ENCODE measurements around the gene PRDM2.

Gene PRDM2

DNA sequence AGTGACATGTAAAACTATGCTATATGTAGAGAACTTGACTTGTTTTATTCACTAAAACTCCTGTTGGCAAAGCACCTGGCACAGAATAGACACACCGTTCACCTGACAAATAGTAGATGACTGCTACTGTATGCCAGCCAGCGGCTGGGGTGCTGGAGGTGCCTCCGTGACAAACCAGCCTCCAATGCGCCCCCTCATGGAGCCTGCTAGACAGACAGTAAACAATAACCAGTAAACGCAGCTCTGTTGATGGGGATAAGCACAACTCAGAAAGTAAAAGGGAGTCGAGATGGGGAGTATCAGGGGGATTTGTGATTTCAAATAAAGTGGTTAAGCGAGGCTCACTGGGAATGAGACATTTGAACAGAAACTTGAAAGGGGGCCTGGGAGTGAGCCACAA is 107.2 kb downstream of the PRDM2 start:
- Histone ChIP-seq H3K4me1 (ENCODE audit: control insufficient read depth, insufficient read depth, low read length) (no peaks in the 10 kb centered on the region), H3K9ac (ENCODE audit: low read length) (no peak overlapping the region), H3K36me3 (ENCODE audit: control insufficient read depth, insufficient read depth, low read length) (peaks cover 2% of the 10 kb centered on the region), H3K4me3 (ENCODE audit: low read length) (no peak overlapping the region), H3K27ac (ENCODE audit: low read depth, low read length) (no peak overlapping the region), H3K27me3 (ENCODE audit: control insufficient read depth, insufficient read depth, low read length) (no peaks in the 10 kb centered on the region)

DNA sequence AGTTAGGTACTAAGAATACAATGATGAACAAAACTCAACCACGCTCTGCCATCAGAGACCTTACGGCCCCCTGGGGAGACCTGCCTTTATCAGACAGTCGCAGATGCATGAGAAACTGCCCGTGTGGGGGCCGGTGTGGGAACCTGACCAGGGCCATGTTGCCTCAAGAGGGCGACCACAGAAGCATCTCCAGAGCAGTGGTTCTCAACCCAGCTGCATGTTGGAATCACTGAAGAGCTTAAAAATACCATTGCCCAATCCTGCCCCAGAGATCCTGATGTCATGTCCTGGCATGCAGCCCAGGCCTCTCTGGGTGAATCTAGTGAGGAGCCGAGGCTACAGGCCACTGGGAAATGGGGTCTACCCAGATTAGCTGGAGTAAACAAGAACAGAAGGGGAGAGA is 108.7 kb downstream of the PRDM2 start:
- Histone ChIP-seq H3K27me3 (ENCODE audit: control insufficient read depth, insufficient read depth, low read length) (no peaks in the 10 kb centered on the region), H3K4me3 (ENCODE audit: low read length) (no peak overlapping the region), H3K4me1 (ENCODE audit: control insufficient read depth, insufficient read depth, low read length) (no peaks in the 10 kb centered on the region), H3K9ac (ENCODE audit: low read length) (no peak overlapping the region), H3K27ac (ENCODE audit: low read depth, low read length) (no peak overlapping the region), H3K36me3 (ENCODE audit: control insufficient read depth, insufficient read depth, low read length) (peaks cover 2% of the 10 kb centered on the region)

DNA sequence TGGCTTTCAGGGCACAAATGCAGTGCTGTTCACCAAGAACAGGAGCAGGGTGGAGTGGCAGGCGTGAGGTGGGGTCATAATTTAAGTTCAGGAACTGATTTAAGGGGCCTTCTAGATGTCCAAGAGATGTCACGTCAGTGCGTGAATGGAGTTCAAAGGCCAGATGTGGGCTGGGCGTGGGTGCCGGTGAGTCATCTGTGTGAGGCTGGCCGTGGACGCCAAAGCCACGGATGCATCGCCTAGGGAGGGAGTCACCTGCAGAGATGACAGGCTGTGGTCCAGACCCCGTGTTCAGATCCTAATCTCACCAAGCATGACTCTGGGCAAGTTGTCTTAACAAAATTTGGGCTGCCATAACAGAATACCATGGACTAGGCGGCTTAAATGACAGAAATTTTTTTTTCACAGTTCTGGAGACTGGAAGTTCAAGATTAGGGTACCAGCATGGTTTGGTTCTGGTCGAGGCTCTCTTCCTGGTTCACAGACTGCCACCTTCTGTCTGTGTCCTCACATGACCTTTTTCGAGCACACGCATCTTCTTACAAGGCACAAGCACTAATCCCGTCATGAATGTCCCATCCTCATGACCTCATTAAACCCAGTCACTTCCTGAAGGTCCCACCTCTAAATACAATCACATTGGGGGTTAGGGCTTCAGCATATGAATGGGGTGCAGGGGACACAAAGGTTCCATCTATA is 109.6 kb downstream of the PRDM2 start:
- Histone ChIP-seq H3K27ac (ENCODE audit: low read depth, low read length) (no peak overlapping the region), H3K9ac (ENCODE audit: low read length) (no peak overlapping the region), H3K4me1 (ENCODE audit: control insufficient read depth, insufficient read depth, low read length) (no peaks in the 10 kb centered on the region), H3K4me3 (ENCODE audit: low read length) (no peak overlapping the region), H3K36me3 (ENCODE audit: control insufficient read depth, insufficient read depth, low read length) (peaks cover 2% of the 10 kb centered on the region), H3K27me3 (ENCODE audit: control insufficient read depth, insufficient read depth, low read length) (no peaks in the 10 kb centered on the region)

DNA sequence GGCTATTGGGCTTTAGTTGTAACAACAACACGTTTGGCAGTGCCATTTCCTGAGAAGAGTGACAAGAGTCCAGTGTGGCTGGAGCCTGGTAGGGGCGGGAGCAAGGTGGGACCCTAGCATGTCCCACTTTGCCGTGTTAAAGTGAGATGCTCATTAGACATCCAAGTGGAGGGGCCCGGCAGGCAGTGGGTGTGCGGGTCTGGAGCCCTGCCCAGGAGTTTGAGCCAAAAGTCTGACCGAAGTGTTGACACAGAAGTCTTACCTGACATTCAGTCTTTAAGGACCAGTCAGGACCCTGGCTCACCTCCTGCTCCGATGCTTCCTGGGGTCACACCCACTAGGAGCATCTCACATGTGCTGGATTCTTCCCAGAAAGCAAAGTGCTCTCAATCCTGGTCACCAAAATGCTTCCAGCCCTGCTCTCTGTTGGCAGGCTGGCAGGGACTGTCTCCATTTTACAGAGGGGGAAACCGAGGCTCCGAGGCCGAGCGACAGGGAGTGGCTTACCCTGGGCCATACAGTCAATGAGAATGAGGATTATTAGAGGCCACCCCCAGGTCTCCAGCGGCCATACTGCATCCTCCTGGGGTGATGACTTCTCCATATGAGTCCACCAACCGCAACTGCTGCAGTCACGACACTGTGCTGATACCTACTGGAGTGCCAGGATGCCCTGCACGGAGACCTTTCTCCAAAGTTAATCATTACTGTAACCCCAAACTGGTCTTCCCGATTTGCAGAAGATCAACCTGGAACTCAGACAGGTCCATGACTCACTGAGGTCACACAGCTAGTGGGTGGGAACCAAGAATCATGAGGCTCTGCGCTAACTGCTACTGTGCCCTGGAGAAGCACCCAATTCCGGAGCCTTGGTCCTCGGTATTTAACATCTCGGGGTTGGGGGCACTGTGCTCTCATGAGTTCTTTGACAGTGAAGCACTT is 112.7 kb downstream of the PRDM2 start:
- H3K27ac ChIP-seq (ENCODE audit: low read depth, low read length) = no peak overlapping the region
- no peak overlapping the region for H3K4me3 ChIP-seq (ENCODE audit: low read length)
- no peaks in the 10 kb centered on the region for H3K36me3 ChIP-seq (ENCODE audit: control insufficient read depth, insufficient read depth, low read length)
- no peaks in the 10 kb centered on the region for H3K27me3 ChIP-seq (ENCODE audit: control insufficient read depth, insufficient read depth, low read length)
- H3K4me1 ChIP-seq (ENCODE audit: control insufficient read depth, insufficient read depth, low read length) = no peaks in the 10 kb centered on the region
- H3K9ac ChIP-seq (ENCODE audit: low read length) = no peak overlapping the region

- H3K9ac ChIP-seq (ENCODE audit: low read length) = no peak overlapping the region
- H3K4me1 ChIP-seq (ENCODE audit: control insufficient read depth, insufficient read depth, low read length) = no peaks in the 10 kb centered on the region
- H3K27ac ChIP-seq (ENCODE audit: low read depth, low read length) = no peak overlapping the region
- no peaks in the 10 kb centered on the region for H3K27me3 ChIP-seq (ENCODE audit: control insufficient read depth, insufficient read depth, low read length)
- H3K4me3 ChIP-seq (ENCODE audit: low read length) = no peak overlapping the region
- H3K36me3 ChIP-seq (ENCODE audit: control insufficient read depth, insufficient read depth, low read length) = no peaks in the 10 kb centered on the region
Measured at GRCh38 chr1:13813398-13814012, 113.5 kb downstream of the PRDM2 start.

DNA sequence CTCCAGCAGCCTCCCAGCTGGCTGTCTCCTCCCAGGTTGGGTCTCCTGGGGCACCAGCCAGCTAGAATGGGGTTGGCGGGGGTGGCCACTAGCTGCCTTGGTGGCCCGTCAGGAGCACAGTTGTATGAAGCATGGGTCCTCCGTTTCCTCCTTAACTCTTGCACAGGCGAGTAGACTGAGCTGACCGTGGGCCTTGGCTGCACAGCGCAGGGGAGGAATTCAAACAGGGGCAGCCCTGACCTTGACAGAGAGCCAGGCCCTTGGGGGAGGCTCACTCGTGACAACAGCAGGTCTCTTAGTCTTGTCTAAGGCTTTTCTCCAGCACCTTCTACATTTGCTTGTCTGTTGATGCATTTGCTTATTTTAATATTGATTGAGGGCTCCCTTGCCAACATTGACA is 114.1 kb downstream of the PRDM2 start:
- no peaks in the 10 kb centered on the region for H3K27me3 ChIP-seq (ENCODE audit: control insufficient read depth, insufficient read depth, low read length)
- H3K4me1 ChIP-seq (ENCODE audit: control insufficient read depth, insufficient read depth, low read length) = no peaks in the 10 kb centered on the region
- no peak overlapping the region for H3K9ac ChIP-seq (ENCODE audit: low read length)
- H3K27ac ChIP-seq (ENCODE audit: low read depth, low read length) = no peak overlapping the region
- H3K4me3 ChIP-seq (ENCODE audit: low read length) = no peak overlapping the region
- no peaks in the 10 kb centered on the region for H3K36me3 ChIP-seq (ENCODE audit: control insufficient read depth, insufficient read depth, low read length)

DNA sequence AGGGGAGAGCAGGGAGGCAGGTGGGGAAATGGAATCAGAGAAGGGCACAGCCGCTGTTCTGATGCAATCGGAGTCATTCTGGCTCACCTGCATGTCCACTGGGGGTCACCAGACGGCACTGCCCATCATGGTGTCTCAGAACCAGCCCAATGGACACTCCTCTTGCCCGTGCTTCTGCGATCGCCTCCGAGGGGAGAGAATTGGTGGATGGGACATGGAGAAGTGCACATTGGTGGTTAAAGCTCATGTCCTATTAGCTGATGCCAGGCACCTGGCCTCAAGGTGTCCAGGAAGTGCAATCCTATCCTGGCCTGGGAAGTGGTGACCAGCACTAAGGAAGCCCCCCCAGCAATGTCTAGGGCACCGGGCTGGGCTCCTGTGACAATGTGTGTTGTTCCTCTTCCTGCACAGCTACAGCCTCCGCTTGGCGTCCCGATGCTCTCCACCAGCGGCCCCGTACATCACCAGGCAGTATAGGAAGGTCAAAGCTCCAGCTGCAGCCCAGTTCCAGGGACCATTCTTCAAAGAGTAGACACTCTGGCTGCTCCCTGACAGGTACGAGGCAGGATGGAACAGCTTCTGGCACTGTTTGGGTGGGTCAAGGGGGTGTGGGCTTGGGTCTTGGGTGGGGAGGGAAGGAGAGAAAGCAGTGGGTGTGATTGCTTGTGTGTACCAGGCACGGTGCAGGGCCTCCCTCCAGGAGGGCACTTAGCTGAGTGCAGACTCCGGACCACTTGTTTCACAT is 116.2 kb downstream of the PRDM2 start:
- H3K36me3 ChIP-seq (ENCODE audit: control insufficient read depth, insufficient read depth, low read length) = no peaks in the 10 kb centered on the region
- H3K4me1 ChIP-seq (ENCODE audit: control insufficient read depth, insufficient read depth, low read length) = no peaks in the 10 kb centered on the region
- H3K9ac ChIP-seq (ENCODE audit: low read length) = no peak overlapping the region
- H3K4me3 ChIP-seq (ENCODE audit: low read length) = no peak overlapping the region
- no peak overlapping the region for H3K27ac ChIP-seq (ENCODE audit: low read depth, low read length)
- H3K27me3 ChIP-seq (ENCODE audit: control insufficient read depth, insufficient read depth, low read length) = no peaks in the 10 kb centered on the region

- Histone ChIP-seq H3K4me1 (ENCODE audit: control insufficient read depth, insufficient read depth, low read length) (no peaks in the 10 kb centered on the region), H3K27me3 (ENCODE audit: control insufficient read depth, insufficient read depth, low read length) (no peaks in the 10 kb centered on the region), H3K27ac (ENCODE audit: low read depth, low read length) (no peak overlapping the region), H3K36me3 (ENCODE audit: control insufficient read depth, insufficient read depth, low read length) (peaks cover 3% of the 10 kb centered on the region), H3K9ac (ENCODE audit: low read length) (no peak overlapping the region), H3K4me3 (ENCODE audit: low read length) (no peak overlapping the region)
Measured at GRCh38 chr1:13817906-13818305, 117.9 kb downstream of the PRDM2 start.

- H3K4me1 ChIP-seq (ENCODE audit: control insufficient read depth, insufficient read depth, low read length) = no peaks in the 10 kb centered on the region
- H3K27me3 ChIP-seq (ENCODE audit: control insufficient read depth, insufficient read depth, low read length) = no peaks in the 10 kb centered on the region
- H3K36me3 ChIP-seq (ENCODE audit: control insufficient read depth, insufficient read depth, low read length) = peaks cover 4% of the 10 kb centered on the region
- H3K4me3 ChIP-seq (ENCODE audit: low read length) = no peak overlapping the region
- no peak overlapping the region for H3K27ac ChIP-seq (ENCODE audit: low read depth, low read length)
- H3K9ac ChIP-seq (ENCODE audit: low read length) = no peak overlapping the region
Measured at GRCh38 chr1:13818926-13819325, 118.9 kb downstream of the PRDM2 start.

- Histone ChIP-seq H3K36me3 (ENCODE audit: control insufficient read depth, insufficient read depth, low read length) (peaks cover 4% of the 10 kb centered on the region), H3K4me3 (ENCODE audit: low read length) (no peak overlapping the region), H3K9ac (ENCODE audit: low read length) (no peak overlapping the region), H3K27me3 (ENCODE audit: control insufficient read depth, insufficient read depth, low read length) (no peaks in the 10 kb centered on the region), H3K27ac (ENCODE audit: low read depth, low read length) (no peak overlapping the region), H3K4me1 (ENCODE audit: control insufficient read depth, insufficient read depth, low read length) (no peaks in the 10 kb centered on the region)
Measured at GRCh38 chr1:13819642-13820041, 119.7 kb downstream of the PRDM2 start.

GRCh38 chr1:13820055-13820454 is 120.1 kb downstream of the PRDM2 start:
- Histone ChIP-seq H3K4me3 (ENCODE audit: low read length) (no peak overlapping the region), H3K27ac (ENCODE audit: low read depth, low read length) (no peak overlapping the region), H3K9ac (ENCODE audit: low read length) (no peak overlapping the region), H3K36me3 (ENCODE audit: control insufficient read depth, insufficient read depth, low read length) (peaks cover 4% of the 10 kb centered on the region), H3K27me3 (ENCODE audit: control insufficient read depth, insufficient read depth, low read length) (no peaks in the 10 kb centered on the region), H3K4me1 (ENCODE audit: control insufficient read depth, insufficient read depth, low read length) (no peaks in the 10 kb centered on the region)

DNA sequence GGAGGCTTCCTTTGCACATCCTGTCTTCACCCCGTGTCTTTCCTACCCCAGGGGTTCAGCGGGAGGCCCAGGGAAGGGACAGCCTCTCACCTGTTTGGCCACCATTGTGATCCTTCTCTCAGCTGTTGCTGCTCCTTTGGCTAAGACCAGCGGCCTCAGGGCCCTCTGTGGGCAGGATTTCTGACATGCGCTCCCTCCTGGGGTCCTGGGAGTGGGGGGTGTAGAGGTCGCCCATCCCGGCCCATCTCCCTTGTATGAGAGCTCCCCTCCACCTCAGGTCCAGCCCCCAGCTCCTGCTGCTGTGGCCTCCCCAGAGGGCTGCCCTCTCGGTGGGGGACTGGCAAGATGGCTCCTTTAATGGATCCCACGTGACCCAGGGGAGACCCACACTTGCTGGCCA is 120.5 kb downstream of the PRDM2 start:
- Histone ChIP-seq H3K36me3 (ENCODE audit: control insufficient read depth, insufficient read depth, low read length) (peaks cover 4% of the 10 kb centered on the region), H3K27me3 (ENCODE audit: control insufficient read depth, insufficient read depth, low read length) (no peaks in the 10 kb centered on the region), H3K4me3 (ENCODE audit: low read length) (no peak overlapping the region), H3K9ac (ENCODE audit: low read length) (no peak overlapping the region), H3K4me1 (ENCODE audit: control insufficient read depth, insufficient read depth, low read length) (no peaks in the 10 kb centered on the region), H3K27ac (ENCODE audit: low read depth, low read length) (no peak overlapping the region)

Measured in rectal smooth muscle tissue (tissue), 1 donor.